HK-2 (cell line): ENCODE results near the gene HTR1A.
A peak's percentile ranks its signal among the peaks of the same experiment; 100 is the strongest.

Experiments used
- DNase-seq: peaks from one replicate; pipeline ENCODE4 v3.0.0-alpha.2; 2018; ENCODE audit not compliant: unreplicated experiment

Gene HTR1A

DNA sequence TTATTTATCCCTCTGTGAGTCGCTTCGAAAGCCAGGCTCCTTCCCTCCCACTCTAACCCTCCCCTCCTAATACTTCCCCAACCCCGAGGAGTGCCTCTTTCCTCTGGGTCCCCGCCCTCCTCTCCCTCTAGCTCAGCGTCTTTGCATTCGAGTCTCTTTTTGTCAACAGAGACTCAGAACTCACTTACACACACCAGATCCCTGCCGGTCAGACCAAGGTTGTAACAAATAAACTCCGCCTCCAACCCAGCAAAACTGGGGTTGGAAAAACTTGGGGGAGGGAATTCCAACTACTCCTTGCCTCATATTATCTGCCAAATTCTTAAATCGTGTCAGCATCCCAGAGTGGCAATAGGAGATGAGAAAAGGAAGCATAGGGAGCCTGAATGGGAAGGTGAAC is at the start of gene HTR1A:
HTR1A (minus strand) TSS at position 167 of the 400 bp plus-strand sequence. CDS start 726 bp downstream, outside the sequence.
- no peak for DNase-seq

DNA sequence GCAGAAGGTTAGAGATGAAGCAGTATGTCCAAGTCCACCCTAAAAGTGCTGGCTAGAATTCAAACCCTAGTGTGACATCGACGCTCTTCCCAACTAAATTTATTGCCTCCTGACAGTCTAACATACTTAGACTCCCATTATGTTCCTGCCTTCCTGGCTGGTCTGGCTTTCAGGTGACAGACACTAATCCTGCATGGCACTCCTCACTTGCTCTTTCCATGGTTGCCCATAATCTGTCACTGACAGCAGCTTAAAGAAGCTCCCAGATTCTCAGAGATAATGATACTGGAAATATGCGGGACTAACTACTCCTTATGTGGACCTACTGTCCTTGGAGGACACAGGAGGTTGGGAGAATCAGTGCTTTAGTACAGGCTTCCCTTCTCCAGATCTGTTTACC is 41.7 kb upstream of the HTR1A start:
- no peak for DNase-seq

DNA sequence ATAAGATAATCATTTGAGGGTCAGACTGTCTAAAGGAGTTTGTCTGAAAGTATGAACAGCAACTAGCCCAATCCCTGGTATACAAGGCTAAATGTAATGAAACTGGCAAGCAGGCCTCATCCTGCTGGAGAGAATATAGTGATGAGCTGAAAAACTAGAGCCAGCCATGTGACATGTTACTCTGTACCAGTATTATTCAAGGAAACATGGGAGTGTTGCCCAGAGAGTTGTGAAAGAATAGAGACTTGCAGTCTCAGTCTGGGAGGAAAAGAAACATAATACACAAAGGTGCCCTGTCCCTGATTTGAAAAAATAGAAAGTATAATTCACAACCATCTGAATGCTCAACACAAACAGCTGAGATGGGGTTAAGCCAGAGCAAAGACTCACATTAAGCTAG is 37.9 kb upstream of the HTR1A start:
- no peak for DNase-seq

GRCh38 chr5:63987053-63987452 is 24.8 kb upstream of the HTR1A start:
- no peak for DNase-seq

DNA sequence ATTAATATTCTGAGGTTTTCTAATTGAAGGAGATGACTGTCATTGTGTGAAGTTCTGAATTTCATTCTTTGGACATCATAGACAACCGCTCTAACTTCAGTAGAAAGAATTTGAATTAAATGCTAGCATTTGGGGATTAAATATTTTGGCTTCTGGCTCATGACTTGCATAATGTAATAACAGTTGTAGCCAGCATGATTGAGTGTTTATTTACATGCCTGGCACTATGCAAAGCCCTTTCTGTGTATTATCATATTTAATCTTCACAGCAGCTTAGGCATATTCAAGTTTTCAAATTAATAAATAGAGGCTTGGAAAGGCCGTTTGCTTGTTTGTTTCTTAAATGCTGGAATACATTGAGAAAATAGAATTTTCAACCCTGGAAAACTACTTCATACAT is 19.6 kb upstream of the HTR1A start:
- DNase-seq, result no peak

GRCh38 chr5:63963926-63964325 is 1.7 kb upstream of the HTR1A start:
- no peak for DNase-seq

DNA sequence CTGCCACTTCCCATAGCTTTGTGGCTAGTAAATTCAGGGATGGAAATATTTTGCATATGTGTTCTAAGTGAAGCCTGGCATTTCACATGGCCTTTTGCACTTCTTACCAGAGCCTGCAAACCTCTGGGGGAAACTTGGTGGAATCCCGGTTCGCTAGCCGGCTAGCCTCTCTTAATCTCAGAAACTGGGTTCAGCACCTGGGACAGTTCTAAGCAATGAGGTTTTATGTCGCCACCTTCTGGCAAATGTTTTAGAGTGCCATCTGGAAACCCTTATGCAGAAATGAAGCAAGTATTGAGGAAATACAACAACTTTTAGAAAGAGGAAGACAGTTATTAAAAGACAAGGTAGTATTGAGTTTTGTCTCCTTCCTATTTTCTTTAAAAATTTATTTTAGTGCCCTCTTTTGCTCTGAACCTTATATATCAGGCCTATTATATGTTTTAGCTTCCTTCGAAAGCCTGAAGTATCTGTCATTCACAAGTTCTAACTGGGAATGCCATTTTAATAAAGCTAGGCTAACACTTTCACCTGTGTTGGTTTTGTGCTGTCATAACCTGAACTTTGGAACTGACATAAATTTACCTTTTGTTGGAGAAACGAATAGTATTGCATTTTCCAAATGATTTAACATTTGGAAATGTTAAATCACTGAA is 963 bp upstream of the HTR1A start:
- DNase-seq, result peak; percentile 22

- no peak for DNase-seq
Observed at GRCh38 chr5:63961598-63962161, 565 bp downstream of the HTR1A start.

DNA sequence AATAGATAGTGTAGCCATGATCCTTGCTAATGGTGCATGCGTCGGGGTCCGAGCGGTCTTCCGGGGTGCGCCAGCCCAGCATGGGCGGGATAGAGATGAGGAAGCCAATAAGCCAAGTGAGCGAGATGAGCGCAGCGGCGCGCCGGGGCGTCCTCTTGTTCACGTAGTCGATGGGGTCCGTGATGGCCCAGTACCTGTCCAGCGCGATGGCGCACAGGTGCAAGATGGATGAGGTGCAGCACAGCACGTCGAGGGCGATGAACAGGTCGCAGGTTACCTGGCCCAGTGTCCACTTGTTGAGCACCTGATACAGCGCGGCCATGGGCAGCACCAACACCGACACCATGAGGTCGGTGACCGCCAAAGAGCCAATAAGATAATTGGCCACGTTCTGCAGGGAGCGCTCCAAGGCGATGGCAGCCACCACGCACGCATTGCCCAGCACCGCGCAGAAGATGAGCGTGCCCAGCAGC is 1.1 kb downstream of the HTR1A start:
- no peak for DNase-seq

DNA sequence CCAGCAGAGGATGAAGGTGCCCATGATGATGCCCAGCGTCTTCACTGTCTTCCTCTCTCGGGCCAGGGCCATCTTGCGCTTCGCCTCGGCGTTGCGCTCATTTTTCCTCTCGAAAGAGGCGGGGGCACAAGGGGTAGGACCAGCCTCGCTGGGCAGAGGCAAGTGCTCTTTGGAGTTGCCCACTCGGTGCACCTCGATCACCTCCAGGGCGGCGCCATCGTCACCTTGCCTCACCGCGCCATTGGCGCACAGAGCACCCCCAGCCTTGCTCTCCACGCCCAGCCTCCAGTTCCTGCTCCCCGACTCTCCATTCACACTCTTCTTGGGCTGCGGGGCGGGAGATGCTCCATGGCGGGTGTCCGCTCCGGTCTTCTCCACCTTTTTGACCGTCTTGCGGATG is 1.6 kb downstream of the HTR1A start:
- no peak for DNase-seq

- DNase-seq, result no peak
Observed at GRCh38 chr5:63959177-63959982, 2.9 kb downstream of the HTR1A start.

- DNase-seq, result no peak
Observed at GRCh38 chr5:63958654-63959053, 3.6 kb downstream of the HTR1A start.

DNA sequence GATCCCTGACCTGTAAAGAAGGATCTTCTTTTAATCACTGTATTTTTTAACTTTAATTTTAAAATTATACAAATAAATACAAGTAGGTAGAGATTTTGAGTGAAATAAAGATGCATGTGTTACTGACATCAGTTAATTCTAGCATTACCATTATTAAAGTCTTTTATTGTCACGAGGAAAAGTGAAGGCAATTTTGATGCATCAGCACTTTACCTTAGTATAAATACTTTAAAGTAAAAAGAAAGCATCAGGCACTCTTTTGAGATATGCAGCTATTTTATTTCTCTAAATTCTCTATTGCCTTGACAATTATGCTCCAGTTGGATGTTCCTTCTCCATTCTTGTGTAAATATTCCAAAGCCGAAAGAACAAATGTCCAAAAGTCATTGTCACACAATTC is 4.6 kb downstream of the HTR1A start:
- no peak for DNase-seq

DNA sequence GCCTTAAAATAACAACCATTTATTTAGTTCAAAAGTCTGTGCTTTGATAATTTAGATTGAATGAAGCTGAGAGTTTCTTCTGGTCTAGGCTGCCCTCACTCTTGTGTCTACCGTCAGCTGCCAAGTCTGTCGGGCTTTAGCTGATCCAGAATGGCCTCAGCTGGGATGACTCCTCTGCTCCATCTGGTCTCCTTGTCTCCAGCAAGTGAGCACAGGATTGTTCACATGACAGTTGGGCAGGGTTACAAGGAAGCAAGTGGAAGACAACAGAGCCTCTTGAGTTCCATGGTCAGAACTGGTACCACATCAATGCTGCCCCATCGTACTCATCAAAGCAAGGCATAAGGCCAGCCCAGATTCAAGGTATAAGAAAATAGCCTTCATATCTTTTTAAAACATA is 9.0 kb downstream of the HTR1A start:
- DNase-seq, result no peak

DNA sequence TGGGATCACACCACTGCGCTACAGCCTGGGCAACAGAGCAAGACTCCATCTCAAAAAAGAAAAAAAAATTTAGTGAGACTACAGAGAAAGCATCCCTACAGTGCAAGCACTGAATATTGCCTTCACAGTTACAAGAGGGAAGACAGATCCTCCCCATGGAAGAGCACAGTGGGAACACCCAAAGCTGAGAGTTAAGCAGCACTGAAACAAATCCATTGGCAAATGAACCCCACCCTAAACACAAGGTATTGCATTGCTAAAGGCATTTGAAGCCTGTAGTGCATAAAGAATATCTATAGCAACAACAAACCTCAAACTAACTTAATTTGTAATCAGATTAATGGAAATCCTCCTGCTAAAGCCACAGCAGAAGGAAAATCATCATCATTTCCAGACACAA is 27.1 kb downstream of the HTR1A start:
- DNase-seq, result no peak

GRCh38 chr5:63931836-63932235 is 30.4 kb downstream of the HTR1A start:
- no peak for DNase-seq

DNA sequence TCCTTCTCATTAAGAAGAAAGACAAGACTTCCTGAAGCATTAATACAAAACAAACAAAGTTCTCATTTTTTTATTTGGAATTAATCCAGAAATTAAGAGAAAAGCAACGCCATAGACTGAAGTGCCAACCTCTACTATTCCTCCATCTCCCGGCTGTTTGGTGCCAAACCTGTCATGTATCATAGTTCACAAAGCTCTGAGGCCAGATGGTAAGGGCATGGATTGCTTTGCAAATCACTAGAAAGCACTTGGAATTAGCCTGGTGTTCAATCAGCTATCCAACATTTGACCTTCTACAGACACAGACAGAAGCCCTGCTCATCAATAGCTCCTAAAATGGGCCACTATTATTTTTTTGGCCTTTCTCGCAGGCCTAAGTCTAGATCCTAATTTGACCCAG is 33.8 kb downstream of the HTR1A start:
- DNase-seq, result no peak

DNA sequence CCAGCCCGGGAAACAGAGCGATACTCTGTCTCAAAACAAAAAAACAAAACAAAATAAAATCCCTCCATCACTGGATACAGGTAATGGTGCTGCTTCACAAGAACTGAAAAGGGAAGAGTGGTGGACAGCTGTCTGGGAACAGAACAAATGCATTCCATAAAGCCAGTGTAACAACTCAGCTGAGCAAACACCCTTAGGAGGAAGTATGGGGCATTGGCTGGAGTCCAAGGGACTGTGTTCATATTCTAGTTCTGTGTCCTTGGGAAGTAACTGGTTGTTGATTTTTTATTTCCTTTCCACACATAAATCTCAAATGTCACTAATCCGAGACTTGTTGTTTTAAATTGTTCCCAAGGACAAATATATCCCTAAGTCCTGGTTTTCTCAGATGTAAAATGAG is 38.3 kb downstream of the HTR1A start:
- DNase-seq, result no peak

DNA sequence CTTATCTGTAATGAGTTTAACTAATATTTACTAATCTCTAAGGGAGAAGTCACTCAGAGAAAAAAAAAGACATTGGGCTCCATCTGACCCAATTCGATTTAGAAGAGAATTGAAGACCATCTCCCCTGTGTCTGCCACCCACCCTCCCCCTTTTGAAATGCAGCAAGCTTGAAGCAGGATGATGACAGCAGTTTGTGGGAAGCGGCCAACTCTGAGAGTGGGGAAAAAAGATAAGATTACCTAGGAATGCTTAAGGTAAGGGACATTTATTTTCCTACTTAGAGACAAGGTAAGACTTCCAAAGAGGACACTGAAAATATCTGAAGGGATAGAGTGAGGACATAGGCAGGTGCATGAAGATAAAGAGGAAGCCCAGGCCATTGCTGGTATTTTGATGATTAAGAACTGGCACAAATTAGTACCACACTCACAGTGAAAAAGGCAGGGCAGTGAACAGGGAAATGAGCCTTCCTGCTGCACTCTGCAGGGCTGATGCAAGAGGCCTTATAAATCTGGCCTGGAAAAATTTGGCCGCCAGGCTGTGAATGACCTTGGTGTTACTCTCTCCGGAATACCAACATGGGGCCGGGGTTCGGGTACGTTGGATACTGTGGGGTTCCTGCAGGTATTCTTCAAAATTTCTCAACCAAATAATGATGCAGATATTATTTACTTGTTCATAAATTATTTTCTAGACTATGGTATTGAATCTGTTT is 42.3 kb downstream of the HTR1A start:
- DNase-seq, result no peak

- no peak for DNase-seq
Observed at GRCh38 chr5:63916786-63917185, 45.5 kb downstream of the HTR1A start.

DNA sequence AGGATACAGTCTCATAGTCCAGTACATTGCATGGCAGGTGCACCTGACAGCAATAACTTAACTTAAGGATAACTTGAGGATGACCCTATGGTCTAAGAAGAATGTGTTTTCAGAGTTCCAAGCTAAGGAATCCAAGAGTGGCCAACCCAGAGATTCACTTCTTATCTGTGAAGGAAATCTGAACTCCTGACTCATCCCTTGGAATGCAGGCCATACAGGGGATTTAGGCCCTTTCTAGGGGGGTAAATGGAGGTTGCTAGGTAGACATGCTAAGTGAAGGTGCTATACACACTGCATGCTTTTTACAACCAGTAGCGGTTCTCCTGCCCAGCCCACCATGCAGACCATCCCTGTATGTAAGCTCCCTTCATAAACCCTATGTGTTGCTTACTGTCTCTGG is 50.4 kb downstream of the HTR1A start:
- no peak for DNase-seq
